ENCODE data around the gene CC2D2B.

DNA sequence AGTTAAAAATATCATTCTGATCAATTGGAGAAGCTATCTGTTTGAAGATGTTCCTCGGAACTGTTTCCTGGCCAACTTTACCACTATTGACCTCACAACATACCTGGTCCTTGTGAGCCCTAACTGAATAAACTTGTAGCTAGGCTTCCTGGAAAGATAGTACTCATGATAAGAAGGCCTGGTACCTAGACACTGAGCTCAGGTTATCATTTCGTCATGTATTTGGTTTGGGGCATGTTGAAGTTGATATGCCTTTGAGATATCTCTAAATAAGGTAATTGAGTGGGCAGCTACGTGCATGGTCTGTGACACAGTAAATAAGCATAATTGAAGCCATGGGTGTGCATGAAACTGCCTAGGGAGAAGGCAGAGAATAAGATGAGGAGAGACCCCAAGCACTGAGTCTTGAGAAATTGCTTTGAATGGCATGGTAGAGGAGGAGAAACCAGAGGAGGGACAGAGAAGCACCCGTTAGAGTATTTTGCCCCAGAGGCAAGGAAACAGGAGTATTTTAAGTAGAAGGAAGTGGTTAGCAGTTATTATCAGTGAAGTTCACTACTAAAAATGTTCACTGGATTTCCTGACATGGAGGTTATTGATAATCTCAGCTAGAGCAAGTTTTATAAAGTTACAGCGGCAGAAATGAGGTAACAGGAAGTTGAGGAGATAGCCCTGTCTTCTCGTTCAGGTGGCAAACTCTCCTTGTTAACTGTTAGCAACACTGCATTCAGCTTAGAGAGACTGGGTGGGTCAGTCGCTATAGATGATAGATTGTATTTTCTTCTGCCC, 55.6 kb downstream of the CC2D2B start:
- TF ChIP-seq POLR2A (IDR thresholded peaks at IDR 0.05; ENCODE audit: low read length) (no peak), GATA1 (IDR thresholded peaks at IDR 0.05; ENCODE audit: low read depth, low read length) (no peak)
